Astrocyte of the cerebellum (primary cell): ENCODE data around the gene CFAP74.

Experiments used
- DNase-seq: peaks from one replicate; pipeline ENCODE4 v3.0.0-alpha.2; 2011; ENCODE audit warnings: low read depth
- H3K4me3 ChIP-seq: 2 replicates; pipeline ENCODE4 v1.5.1; 2011; ENCODE audit warnings: mild to moderate bottlenecking, low read depth, low read length, moderate library complexity
- CTCF ChIP-seq: IDR thresholded peaks from 2 replicates; pipeline ENCODE4 v1.5.1; 2012; ENCODE audit warnings: low read length, low read depth, moderate library complexity, mild to moderate bottlenecking; ENCODE audit errors: missing control alignments
- in situ Hi-C: cut with HindIII; loops from 2 replicates; pipeline ENCODE4 v1.10.0; 2017; ENCODE audit warnings: low sequenced_read_pairs

Gene CFAP74

GRCh38 chr1:1996207-1996651 is 7.4 kb downstream of the CFAP74 start:
- in situ Hi-C loops = no loop called here
- no peak for DNase-seq
- no peak overlapping the region for H3K4me3 ChIP-seq
- TF ChIP-seq CTCF = no peak

- H3K4me3 ChIP-seq = no peak overlapping the region
- DNase-seq = no peak
- in situ Hi-C loops = loop anchor here (5.0 kb wide), 2 partner anchors 33 to 62 kb away; no protein-coding TSS in a partner anchor
- no peak for TF ChIP-seq CTCF
Observed at GRCh38 chr1:1994536-1994935, 9.1 kb downstream of the CFAP74 start.

- DNase-seq = no peak
- in situ Hi-C loops = loop anchor here (5.0 kb wide), 2 partner anchors 37 to 58 kb away; no protein-coding TSS in a partner anchor
- H3K4me3 ChIP-seq = no peak overlapping the region
- TF ChIP-seq CTCF = no peak
Observed at GRCh38 chr1:1990222-1990621, 13.4 kb downstream of the CFAP74 start.

- H3K4me3 ChIP-seq = no peak overlapping the region
- no peak for TF ChIP-seq CTCF
- in situ Hi-C loops = loop anchor here (5.0 kb wide), 2 partner anchors 38 to 57 kb away; no protein-coding TSS in a partner anchor
- DNase-seq = no peak
Observed at GRCh38 chr1:1989789-1990188, 13.8 kb downstream of the CFAP74 start.

- TF ChIP-seq CTCF = no peak
- no peak for DNase-seq
- in situ Hi-C loops = no loop called here
- H3K4me3 ChIP-seq = no peak overlapping the region
Observed at GRCh38 chr1:1989102-1989542, 14.5 kb downstream of the CFAP74 start.

- no peak for DNase-seq
- in situ Hi-C loops = no loop called here
- no peak for TF ChIP-seq CTCF
- no peak overlapping the region for H3K4me3 ChIP-seq
Observed at GRCh38 chr1:1988061-1988945, 15.3 kb downstream of the CFAP74 start.
